Prostate gland (tissue), 2 donors: ENCODE data around the gene SYNE1.

Source experiments
- CTCF ChIP-seq, 4 experiments: fragments of 200-600 bp in 2 of 4; fragments of 450-650 bp in 2 of 4; sonication (generic) in 2 of 4; IDR thresholded peaks; 1 replicate in 3 of 4; 2 replicates in 1 of 4; pipeline ENCODE4 v1.5.1; 2016 to 2019; ENCODE audit warnings: antibody characterized with exemption in 4 of 4, mild to moderate bottlenecking in 2 of 4, moderate library complexity in 2 of 4
- POLR2A ChIP-seq: fragments of 450-650 bp; IDR thresholded peaks from one replicate; pipeline ENCODE4 v1.6.1; 2016; ENCODE audit warnings: antibody characterized with exemption, mild to moderate bottlenecking

- TF ChIP-seq CTCF (IDR thresholded peaks at IDR 0.05) (no peak), POLR2A (no peak)
These were observed 281.1 kb downstream of the SYNE1 start for GRCh38 chr6:152356016-152356415.
